Femur (tissue), 1 donor: ENCODE data around the gene FLYWCH2.
"Not testable (repeated sequence)": the region's sequence is repeated elsewhere in the genome, so short reads cannot be mapped to it uniquely, and the experiment has no call there.

Experiments
- DNase-seq: peaks from one replicate; pipeline ENCODE4 v3.0.0-alpha.2; 2017

FLYWCH2 gene

DNA sequence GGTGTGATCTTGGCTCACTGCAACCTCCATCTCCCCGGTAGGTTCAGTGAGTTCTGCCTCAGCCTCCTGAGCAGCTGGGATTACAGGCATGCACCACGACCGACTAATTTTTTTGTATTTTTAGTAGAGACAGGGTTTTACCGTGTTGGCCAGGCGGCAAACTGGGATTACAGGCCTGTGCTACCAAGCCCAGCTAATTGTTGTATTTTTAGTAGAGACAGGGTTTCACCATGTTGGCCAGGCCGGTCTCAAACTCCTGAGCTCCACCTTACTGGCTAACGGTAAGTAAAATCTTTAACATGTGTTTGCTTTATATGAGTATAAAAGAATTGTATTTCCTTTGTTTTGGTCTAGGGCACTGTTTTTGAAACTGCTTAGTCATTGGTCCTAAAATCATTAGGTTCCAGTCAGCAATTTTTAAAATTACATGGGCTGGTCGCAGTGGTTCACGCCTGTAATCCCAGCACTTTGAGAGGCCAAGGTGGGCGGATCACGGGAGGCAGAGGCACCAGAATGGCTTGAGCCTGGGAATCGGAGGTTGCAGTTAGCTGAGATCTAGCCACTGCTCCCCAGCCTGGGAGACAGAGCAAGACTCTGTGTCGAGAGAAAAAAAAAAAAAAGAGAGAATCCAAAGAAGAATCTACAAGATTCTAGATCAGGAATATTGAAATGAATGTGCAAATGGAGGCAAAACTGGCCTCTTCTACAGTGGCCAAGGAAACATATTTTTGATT lies 32.3 kb downstream of the FLYWCH2 start:
- DNase-seq, result no peak

DNA sequence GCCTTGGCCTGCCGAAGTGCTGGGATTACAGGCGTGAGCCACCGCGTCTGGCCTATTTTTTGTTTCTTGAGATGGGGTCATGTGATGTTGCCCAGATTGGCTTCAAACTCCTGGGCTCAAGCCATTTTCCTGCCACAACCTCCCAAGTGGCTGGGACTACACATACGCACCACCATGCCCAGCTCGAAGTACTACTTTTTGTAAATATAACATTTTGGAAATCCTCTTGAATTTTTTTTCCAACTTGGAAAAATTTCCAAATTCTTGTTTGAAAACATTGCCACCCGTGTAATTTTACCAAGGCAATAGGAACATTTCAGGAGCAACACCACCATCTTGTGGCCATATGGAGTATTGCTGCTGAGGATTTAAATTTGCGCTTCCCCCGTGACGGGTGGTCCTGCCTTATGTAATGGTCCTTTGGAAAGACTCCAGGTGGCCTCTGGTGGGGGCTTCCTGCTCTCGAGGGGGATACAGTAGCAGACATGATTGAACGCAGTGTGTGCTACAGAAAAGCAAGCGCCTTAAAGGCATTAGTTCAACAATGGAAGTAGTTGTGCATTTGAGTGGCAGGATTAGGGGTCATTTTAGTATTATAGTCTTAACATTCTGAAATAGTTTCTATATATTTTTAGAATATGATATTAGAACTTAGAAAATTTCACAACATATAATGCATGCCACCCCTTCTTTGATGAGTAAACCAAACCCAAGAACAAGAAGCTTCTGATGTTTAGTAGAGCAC lies 36.7 kb downstream of the FLYWCH2 start:
- DNase-seq, result peak; percentile 71

DNA sequence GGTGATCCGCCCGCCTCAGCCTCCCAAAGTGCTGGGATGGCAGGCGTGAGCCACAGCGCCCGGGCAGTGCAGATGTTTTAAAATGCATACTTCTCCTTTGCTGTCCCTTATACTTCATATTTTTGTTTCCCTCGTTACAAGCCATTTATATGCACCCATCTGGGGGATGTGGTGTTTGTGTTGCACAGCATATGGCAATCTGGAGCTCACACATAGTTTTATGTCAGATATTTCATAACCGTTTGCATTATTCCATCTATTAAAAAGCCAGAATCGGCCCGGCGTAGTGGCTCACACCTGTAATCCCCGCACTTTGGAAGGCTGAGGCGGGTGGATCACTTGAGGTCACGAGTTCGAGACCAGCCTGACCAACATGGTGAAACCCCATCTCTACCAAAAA lies 40.5 kb downstream of the FLYWCH2 start:
- DNase-seq, result no peak

GRCh38 chr16:2924901-2925755 lies 42.1 kb downstream of the FLYWCH2 start:
- DNase-seq, result no peak

DNA sequence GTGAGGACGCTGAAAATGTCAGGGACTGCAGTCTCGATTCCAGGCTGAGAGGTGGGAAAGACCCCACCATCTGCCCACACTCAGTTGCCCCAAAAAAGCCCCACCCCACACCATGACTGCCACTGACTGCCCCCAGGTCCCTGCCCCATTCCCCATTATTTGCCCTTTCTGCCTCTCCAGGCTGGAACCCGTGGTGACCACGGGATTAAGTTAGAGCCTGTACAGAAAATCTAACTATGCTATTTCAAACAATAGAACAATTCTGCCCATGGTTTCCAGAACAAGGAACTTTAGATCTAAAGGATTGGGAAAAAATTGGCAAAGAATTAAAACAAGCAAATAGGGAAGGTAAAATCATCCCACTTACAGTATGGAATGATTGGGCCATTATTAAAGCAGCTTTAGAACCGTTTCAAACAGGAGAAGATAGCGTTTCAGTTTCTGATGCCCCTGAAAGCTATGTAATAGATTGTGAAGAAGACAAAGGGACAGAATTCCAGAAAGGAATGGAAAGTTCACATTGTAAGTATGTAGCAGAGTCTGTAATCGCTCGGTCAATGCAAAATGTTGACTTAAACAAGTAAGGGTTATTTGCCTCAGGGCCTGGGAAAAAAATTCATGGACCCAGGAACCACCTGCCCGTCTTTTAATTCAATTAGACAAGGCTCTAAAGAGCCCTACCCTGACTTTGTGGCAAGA lies 43.1 kb downstream of the FLYWCH2 start:
- no peak for DNase-seq

GRCh38 chr16:2926650-2926999 lies 43.6 kb downstream of the FLYWCH2 start:
- no peak for DNase-seq

GRCh38 chr16:2927010-2927646 lies 44.1 kb downstream of the FLYWCH2 start:
- peak; percentile 88 for DNase-seq

DNA sequence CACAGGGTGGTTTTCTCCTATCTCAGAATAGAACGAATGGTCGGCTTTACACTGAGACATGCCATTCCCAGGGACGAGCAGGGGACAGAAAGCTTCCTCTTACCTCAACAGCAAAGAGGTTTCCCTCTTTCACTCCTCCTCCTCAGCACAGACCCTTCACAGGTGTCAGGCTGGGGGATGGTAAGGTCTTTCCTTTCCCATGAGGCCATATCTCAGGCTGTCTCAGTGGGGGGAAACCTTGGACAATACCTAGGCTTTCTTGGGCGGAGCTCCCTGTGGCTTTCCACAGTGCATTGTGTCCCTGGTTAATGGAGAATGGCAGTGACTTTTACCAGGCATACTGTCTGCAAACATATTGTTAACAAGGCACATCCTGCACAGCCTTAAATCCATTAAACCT lies 45.1 kb downstream of the FLYWCH2 start:
- DNase-seq, result not testable (repeated sequence)

GRCh38 chr16:2928796-2929195 lies 45.8 kb downstream of the FLYWCH2 start:
- no peak for DNase-seq

- DNase-seq, result no peak
Measured at GRCh38 chr16:2929693-2930092, 46.7 kb downstream of the FLYWCH2 start.

DNA sequence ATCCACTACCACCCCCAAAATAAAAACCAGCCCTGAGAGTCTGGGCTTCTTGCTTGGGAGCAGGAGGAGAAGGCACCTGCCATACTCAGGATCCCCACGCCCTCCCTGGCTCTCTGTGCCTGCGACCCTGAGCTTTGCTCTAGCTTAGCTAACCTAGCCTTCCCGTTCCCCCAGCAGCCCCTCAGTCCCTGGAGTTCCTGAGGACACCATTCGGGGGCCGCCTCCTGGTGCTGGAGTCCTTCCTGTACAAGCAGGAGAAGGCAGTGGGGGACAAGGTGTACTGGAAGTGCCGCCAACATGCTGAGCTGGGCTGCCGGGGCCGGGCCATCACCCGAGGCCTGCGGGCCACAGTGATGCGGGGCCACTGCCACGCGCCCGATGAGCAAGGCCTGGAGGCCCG lies 47.2 kb downstream of the FLYWCH2 start:
- DNase-seq, result no peak

DNA sequence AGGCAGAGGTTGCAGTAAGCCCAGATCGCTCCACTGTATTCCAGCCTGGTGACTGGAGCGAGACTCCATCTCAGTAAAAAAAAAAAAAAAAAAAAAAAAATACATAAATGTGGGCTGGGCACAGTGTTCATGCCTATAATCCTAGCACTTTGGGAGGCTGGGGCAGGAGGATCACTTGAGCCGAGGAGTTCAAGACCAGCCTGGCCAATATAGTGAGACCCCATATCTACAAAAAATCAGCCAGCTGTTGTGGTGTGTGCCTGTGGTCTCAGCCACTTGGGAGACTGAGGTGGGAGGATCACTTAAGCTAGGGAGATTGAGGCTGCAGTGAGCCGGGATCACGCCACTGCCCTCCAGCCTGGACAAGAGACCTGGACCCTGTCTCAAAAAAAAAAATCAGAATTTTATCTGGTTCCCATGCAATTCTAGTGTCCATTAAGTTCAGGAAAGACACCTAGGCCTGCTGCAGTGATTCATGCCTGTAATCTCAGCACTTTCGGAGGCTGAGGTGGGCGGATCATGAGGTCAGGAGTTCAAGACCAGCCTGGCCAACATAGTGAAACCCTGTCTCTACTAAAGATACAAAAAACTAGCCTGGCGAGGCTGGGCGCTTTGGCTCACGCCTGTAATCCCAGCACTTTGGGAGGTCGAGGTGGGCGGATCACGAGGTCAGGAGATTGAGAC lies 48.4 kb downstream of the FLYWCH2 start:
- not testable (repeated sequence) for DNase-seq

DNA sequence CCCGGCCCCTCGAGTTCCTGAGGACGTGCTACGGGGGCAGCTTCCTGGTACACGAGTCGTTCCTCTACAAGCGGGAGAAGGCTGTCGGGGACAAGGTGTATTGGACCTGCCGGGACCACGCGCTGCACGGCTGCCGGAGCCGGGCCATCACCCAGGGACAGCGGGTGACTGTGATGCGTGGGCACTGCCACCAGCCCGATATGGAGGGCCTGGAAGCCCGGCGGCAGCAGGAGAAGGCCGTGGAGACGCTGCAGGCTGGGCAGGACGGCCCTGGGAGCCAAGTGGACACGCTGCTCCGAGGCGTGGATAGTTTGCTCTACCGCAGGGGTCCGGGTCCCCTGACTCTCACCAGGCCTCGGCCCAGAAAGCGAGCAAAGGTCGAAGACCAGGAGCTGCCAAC lies 50.1 kb downstream of the FLYWCH2 start:
- no peak for DNase-seq

DNA sequence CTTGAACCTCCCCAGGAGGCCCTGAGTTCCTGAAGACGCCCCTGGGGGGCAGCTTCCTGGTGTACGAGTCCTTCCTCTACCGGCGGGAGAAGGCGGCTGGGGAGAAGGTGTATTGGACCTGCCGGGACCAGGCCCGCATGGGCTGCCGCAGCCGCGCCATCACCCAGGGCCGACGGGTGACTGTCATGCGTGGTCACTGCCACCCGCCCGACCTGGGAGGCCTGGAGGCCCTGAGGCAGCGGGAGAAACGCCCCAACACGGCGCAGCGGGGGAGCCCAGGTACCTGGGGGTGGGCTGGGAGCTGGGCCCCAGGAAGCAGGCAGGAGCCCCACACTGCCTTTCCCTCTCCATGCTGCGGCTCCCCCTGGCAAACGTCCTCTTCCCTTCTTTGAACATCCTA lies 50.7 kb downstream of the FLYWCH2 start:
- no peak for DNase-seq

DNA sequence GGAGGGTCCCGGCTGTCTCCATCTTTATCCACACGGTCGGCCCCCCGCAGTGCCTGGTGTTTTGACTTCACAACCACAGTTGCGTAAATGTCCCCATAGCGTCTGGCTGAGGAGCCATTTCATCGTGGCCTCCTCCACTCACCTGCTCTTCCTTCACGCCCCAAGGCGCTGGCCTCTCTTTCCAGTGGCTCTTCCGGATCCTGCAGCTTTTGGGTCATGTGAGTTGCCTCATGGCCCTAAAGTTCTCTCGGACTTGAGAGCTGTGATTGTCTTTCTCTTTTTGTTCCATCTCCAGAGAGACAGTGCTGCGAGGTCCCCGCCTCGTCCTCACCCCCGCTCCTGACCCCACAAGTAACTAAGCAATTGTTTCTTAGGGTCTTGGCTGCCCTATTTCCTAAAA lies 51.4 kb downstream of the FLYWCH2 start:
- DNase-seq, result no peak

DNA sequence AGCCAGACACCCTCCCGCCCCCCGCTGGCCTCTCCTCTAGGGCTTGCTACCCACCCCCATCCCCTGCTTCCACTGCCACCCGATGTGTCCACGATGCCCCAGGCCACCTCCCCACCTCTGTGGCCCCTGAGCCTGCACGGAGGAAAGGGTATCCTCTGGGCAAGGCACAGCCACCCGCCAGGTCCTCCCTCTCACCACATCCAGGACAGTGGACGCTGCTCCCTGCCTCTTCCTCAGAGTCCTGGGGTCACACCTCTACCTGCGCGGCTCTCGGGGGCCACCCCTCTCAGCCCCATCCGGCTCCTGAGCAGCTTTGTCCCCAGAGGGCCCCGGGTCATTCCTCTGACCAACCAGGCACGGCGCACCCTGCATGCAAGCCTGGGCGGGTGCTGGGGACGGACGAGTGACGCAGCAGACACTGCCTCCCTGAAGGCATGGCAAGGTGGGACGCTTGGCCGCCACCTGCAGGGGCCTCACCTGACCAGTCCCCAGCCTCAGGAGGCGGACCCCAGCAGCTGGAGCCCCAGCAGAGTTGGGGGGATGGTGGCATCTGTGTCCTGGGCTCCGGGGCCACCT lies 53.5 kb downstream of the FLYWCH2 start:
- DNase-seq, result no peak

GRCh38 chr16:2937170-2937569 lies 54.2 kb downstream of the FLYWCH2 start:
- no peak for DNase-seq

GRCh38 chr16:2938206-2938605 lies 55.2 kb downstream of the FLYWCH2 start:
- no peak for DNase-seq

DNA sequence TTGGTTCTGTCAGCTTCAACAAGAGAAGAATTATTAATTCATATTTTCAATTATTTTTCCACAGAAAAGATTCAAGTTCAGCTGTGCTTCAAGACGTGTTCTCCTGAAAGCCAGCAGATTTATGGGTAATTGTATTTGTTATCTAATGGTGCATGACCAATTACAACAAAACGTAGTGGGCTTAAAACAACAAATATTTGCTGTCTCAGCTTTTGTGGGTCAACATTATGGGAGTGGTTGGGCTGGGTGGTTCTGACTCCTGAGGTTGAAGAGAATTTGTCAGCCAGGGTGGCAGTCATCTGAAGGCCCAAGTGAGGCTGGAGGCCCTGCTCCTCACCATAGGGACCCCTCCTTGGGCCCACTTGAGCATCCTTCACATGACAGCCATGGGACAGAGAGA lies 57.0 kb downstream of the FLYWCH2 start:
- DNase-seq, result no peak

- no peak for DNase-seq
Measured at GRCh38 chr16:2942045-2942444, 59.0 kb downstream of the FLYWCH2 start.

GRCh38 chr16:2943716-2944115 lies 60.7 kb downstream of the FLYWCH2 start:
- not testable (repeated sequence) for DNase-seq

DNA sequence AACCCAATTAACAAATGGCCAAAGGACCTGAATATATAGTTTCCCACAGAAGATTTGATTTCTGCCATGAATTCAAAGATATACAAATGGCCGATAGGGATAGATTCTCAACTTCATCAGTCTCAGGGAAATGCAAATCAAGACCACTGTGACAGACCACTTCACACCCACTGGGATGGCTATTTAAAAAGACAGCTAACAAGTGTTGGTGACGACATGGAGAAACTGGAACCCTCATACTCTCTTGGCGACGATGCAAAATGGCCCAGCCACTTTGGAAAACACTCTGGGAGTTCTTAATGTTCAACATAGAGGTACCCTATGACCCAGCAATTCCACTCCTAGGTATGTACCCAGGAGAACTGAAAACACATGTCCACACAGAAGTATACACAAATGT lies 63.6 kb downstream of the FLYWCH2 start:
- DNase-seq, result no peak
